Stomach (tissue), 4 donors: ENCODE results near the gene CLVS2.

Experiments
- CTCF ChIP-seq, 7 experiments: fragments of 450-650 bp in 4 of 7; fragments of 200-600 bp in 3 of 7; sonication (generic) in 3 of 7; IDR thresholded peaks; one replicate each; pipeline ENCODE4 v1.5.1; 2016 to 2019; ENCODE audit warnings: antibody characterized with exemption in 7 of 7, control low read depth in 2 of 7, mild to moderate bottlenecking in 1 of 7
- POLR2A ChIP-seq, 4 donors: fragments of 450-650 bp; IDR thresholded peaks; one replicate each; pipeline ENCODE4 v1.6.1; 2016; ENCODE audit warnings: antibody characterized with exemption in 4 of 4, control low read depth in 2 of 4, mild to moderate bottlenecking in 1 of 4, moderate library complexity in 1 of 4
- POLR2AphosphoS5 ChIP-seq, 3 donors: sonication (generic); formaldehyde crosslinking; IDR thresholded peaks; one replicate each; pipeline ENCODE4 v1.6.1; 2016; ENCODE audit warnings: antibody characterized with exemption in 3 of 3

- TF ChIP-seq POLR2A (IDR thresholded peaks at IDR 0.05): no peak
- no peak for TF ChIP-seq CTCF (IDR thresholded peaks at IDR 0.05)
- no peak for TF ChIP-seq POLR2AphosphoS5 (IDR thresholded peaks at IDR 0.05)
These were observed 89.4 kb downstream of the CLVS2 start for GRCh38 chr6:123085403-123085802.
